Measurements from ENCODE around the gene BHLHE40.

DNA sequence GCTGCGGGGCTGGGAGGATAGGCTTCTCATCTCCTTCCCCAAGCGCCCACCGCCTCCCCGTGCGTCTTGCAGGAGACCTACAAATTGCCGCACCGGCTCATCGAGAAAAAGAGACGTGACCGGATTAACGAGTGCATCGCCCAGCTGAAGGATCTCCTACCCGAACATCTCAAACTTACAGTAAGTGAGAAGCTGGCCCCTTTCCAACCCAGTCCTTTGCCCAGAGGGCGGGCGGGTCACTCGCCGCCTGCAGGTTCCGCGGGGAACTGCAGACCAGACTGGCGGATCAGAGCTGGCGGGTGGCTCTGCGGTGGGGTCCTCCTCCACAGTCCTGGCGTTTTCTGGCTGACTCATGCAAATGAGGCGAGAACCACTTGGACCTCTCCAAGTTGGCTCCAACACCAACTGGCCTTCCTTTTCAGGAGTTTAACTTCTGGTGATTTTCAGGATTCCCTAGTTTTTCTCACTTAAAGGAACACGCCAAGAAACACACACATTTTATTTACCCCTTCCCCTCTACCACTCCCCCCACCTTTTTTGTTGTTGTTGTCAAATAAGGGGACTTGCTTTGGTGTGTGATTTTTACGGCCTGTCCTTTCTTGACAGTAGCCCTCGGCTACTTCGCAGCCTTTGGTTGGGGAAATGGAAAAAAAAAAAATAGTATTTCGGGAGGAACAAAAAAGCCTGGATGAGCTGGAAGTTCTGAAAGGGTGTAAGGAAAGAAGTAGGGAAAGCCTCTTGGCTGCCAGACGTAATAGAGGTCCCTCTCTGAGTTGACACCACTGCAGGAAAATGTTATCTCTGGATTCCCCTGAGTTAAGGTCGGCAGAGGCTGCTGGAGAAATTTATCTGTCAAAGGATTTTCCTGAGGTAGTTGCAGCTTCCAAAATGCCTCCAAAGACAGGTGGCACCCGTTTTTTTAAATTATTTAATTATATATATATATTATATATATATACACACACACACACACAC is 1.3 kb downstream of the BHLHE40 start:
- peak; percentile 28 for TF ChIP-seq POLR2A (IDR thresholded peaks at IDR 0.05; ENCODE audit: extremely low read depth, insufficient read length)
- TF ChIP-seq, protein P1, sequence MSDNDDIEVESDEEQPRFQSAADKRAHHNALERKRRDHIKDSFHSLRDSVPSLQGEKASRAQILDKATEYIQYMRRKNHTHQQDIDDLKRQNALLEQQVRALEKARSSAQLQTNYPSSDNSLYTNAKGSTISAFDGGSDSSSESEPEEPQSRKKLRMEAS (IDR thresholded peaks at IDR 0.05; ENCODE audit: low read depth, low read length): peak; percentile 57; the same call in 1 of the 2 replicates
- TF ChIP-seq, protein P2, sequence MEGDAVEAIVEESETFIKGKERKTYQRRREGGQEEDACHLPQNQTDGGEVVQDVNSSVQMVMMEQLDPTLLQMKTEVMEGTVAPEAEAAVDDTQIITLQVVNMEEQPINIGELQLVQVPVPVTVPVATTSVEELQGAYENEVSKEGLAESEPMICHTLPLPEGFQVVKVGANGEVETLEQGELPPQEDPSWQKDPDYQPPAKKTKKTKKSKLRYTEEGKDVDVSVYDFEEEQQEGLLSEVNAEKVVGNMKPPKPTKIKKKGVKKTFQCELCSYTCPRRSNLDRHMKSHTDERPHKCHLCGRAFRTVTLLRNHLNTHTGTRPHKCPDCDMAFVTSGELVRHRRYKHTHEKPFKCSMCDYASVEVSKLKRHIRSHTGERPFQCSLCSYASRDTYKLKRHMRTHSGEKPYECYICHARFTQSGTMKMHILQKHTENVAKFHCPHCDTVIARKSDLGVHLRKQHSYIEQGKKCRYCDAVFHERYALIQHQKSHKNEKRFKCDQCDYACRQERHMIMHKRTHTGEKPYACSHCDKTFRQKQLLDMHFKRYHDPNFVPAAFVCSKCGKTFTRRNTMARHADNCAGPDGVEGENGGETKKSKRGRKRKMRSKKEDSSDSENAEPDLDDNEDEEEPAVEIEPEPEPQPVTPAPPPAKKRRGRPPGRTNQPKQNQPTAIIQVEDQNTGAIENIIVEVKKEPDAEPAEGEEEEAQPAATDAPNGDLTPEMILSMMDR (IDR thresholded peaks at IDR 0.05; ENCODE audit: low read depth, low read length): peak; percentile 80
